SK-N-SH (cell line): ENCODE results near the gene TSPAN14. TPM values are rescaled to one million over a fixed set of nuclear protein-coding genes. Genes with fewer than 3 reads are reported as not detected.

ENCODE experiments used
- CTCF ChIA-PET: fragments of 300-600, 350-600 bp; formaldehyde crosslinking; extraction: SDS; loops from one replicate; lab custom pipeline; 2021; lab: Yijun Ruan, JAX
- POLR2A ChIA-PET: fragments of 350-600 bp; sonication (Branson Sonifier 250); formaldehyde crosslinking; extraction: SDS; loops from one replicate; lab custom pipeline; 2020; ENCODE audit warnings: antibody characterized with exemption, inconsistent platforms; lab: Yijun Ruan, JAX
- DNase-seq: peaks from one replicate; pipeline ENCODE4 v3.0.0; 2012
- H2AFZ ChIP-seq: fragments of 200-600 bp; sonication (generic); 2 replicates; pipeline ENCODE4 v1.8.1; 2016; ENCODE audit warnings: antibody characterized with exemption, mild to moderate bottlenecking, low read depth
- H3F3A ChIP-seq: fragments of 200-600 bp; sonication (generic); replicated peaks from 2 replicates; pipeline ENCODE3; 2016; ENCODE audit warnings: antibody characterized with exemption, mild to moderate bottlenecking; ENCODE audit not compliant: insufficient read depth
- H3K27ac ChIP-seq, 2 experiments: fragments of 200-500 bp in 1 of 2; fragments of 200-600 bp in 1 of 2; sonication (Bioruptor generic) in 1 of 2; sonication (generic), shearing (Covaris generic) in 1 of 2; 2 replicates each; pipeline versions ENCODE4 v1.5.1 to v1.6.1; 2014 to 2016; ENCODE audit warnings: low read depth in 2 of 2, inconsistent platforms in 1 of 2, low read length in 1 of 2, mild to moderate bottlenecking in 1 of 2, mixed read lengths in 1 of 2
- H3K27me3 ChIP-seq: fragments of 200-600 bp; sonication (generic), shearing (Covaris generic); 2 replicates; pipeline ENCODE4 v1.6.1; 2016; ENCODE audit warnings: mixed run types; ENCODE audit not compliant: insufficient read depth
- H3K36me3 ChIP-seq, 2 experiments: fragments of 200-500 bp in 1 of 2; fragments of 200-600 bp in 1 of 2; sonication (Bioruptor generic) in 1 of 2; sonication (generic) in 1 of 2; replicated peaks in 1 of 2; 2 replicates each; pipeline versions ENCODE3 to v1.5.1; 2014 to 2016; ENCODE audit warnings: low read length in 1 of 2, mild to moderate bottlenecking in 1 of 2; ENCODE audit not compliant: insufficient read depth in 2 of 2, control insufficient read depth in 1 of 2
- H3K4me1 ChIP-seq, 2 experiments: fragments of 200-500 bp in 1 of 2; fragments of 200-600 bp in 1 of 2; sonication (Bioruptor generic) in 1 of 2; sonication (generic), shearing (Covaris generic) in 1 of 2; 2 replicates each; pipeline versions ENCODE4 v1.5.1 to v1.6.1; 2014 to 2016; ENCODE audit warnings: low read depth in 1 of 2, low read length in 1 of 2, mixed run types in 1 of 2; ENCODE audit not compliant: insufficient read depth in 2 of 2, control insufficient read depth in 1 of 2
- H3K4me2 ChIP-seq: fragments of 200-600 bp; sonication (generic), shearing (Covaris generic); 2 replicates; pipeline ENCODE4 v1.6.1; 2017; ENCODE audit warnings: mixed run types
- H3K4me3 ChIP-seq, 2 experiments: fragments of 200-500 bp in 1 of 2; fragments of 200-600 bp in 1 of 2; sonication (Bioruptor generic) in 1 of 2; sonication (generic), shearing (Covaris generic) in 1 of 2; 2 replicates each; pipeline versions ENCODE4 v1.5.1 to v1.8.1; 2014 to 2016; ENCODE audit warnings: low read depth in 2 of 2, inconsistent platforms in 1 of 2, low read length in 1 of 2, mild to moderate bottlenecking in 1 of 2, mixed read lengths in 1 of 2, moderate library complexity in 1 of 2
- H3K79me2 ChIP-seq: fragments of 200-600 bp; sonication (generic); 2 replicates; pipeline ENCODE4 v1.8.1; 2017; ENCODE audit warnings: mild to moderate bottlenecking; ENCODE audit not compliant: insufficient read depth
- H3K9ac ChIP-seq: fragments of 200-600 bp; sonication (generic); 2 replicates; pipeline ENCODE4 v1.6.1; 2017; ENCODE audit warnings: mixed run types
- H3K9me2 ChIP-seq: fragments of 200-600 bp; sonication (generic); 2 replicates; pipeline ENCODE4 v1.6.1; 2017; ENCODE audit warnings: mixed run types
- H3K9me3 ChIP-seq: fragments of 200-600 bp; sonication (generic); 2 replicates; pipeline ENCODE4 v1.6.1; 2017; ENCODE audit warnings: mixed run types, mild to moderate bottlenecking, moderate library complexity
- H4K20me1 ChIP-seq: fragments of 200-600 bp; sonication (generic); 2 replicates; pipeline ENCODE4 v1.6.1; 2017; ENCODE audit warnings: mild to moderate bottlenecking, mixed run types; ENCODE audit not compliant: insufficient read depth
- CHD2 ChIP-seq: fragments of 150-350 bp; IDR thresholded peaks from 2 replicates; pipeline ENCODE4 v1.6.1; 2018; ENCODE audit warnings: low read length; ENCODE audit not compliant: partially characterized antibody
- CTCF ChIP-seq: fragments of 200-600 bp; sonication (generic); IDR thresholded peaks from 2 replicates; pipeline ENCODE4 v1.6.1; 2017; ENCODE audit warnings: antibody characterized with exemption, mild to moderate bottlenecking, moderate library complexity
- ELF1 ChIP-seq: IDR thresholded peaks from 2 replicates; pipeline ENCODE4 v1.4.0; 2012
- EZH2phosphoT487 ChIP-seq: fragments of 200-600 bp; sonication (generic); IDR thresholded peaks from 2 replicates; pipeline ENCODE4 v1.6.1; 2017; ENCODE audit warnings: low read depth, mixed run types, mild to moderate bottlenecking, antibody characterized with exemption, moderate library complexity, borderline replicate concordance
- FOSL2 ChIP-seq: IDR thresholded peaks from 2 replicates; pipeline ENCODE4 v1.4.0; 2012; ENCODE audit warnings: low read depth, mild to moderate bottlenecking, moderate library complexity, borderline replicate concordance
- FOXM1 ChIP-seq: IDR thresholded peaks from 2 replicates; pipeline ENCODE4 v1.4.0; 2012; ENCODE audit warnings: low read depth, mild to moderate bottlenecking
- GABPA ChIP-seq: IDR thresholded peaks from 2 replicates; pipeline ENCODE4 v1.4.0; 2012; ENCODE audit warnings: low read depth, mild to moderate bottlenecking
- MAX ChIP-seq: IDR thresholded peaks from 2 replicates; pipeline ENCODE4 v1.4.0; 2012; ENCODE audit warnings: low read depth
- NRF1 ChIP-seq: IDR thresholded peaks from 2 replicates; pipeline ENCODE4 v1.6.1; 2012; ENCODE audit warnings: low read depth, mild to moderate bottlenecking, low read length
- POLR2AphosphoS5 ChIP-seq: IDR thresholded peaks from 2 replicates; pipeline ENCODE4 v1.6.1; 2012; ENCODE audit warnings: low read depth, low read length
- RAD21 ChIP-seq: IDR thresholded peaks from 2 replicates; pipeline ENCODE4 v1.6.1; 2012; ENCODE audit warnings: mild to moderate bottlenecking, low read length
- RFX5 ChIP-seq: IDR thresholded peaks from 2 replicates; pipeline ENCODE4 v1.6.1; 2012; ENCODE audit warnings: mild to moderate bottlenecking, improper control_type of control experiment, low read length
- SMC3 ChIP-seq: IDR thresholded peaks from 2 replicates; pipeline ENCODE4 v1.6.1; 2012; ENCODE audit warnings: low read depth, low read length, improper control_type of control experiment
- TAF1 ChIP-seq: IDR thresholded peaks from 2 replicates; pipeline ENCODE4 v1.6.1; 2012; ENCODE audit warnings: low read depth, mild to moderate bottlenecking, low read length, moderate library complexity, borderline replicate concordance
- TCF12 ChIP-seq: IDR thresholded peaks from 2 replicates; pipeline ENCODE4 v1.4.0; 2012
- TEAD4 ChIP-seq: IDR thresholded peaks from 2 replicates; pipeline ENCODE4 v1.4.0; 2012; ENCODE audit warnings: mild to moderate bottlenecking, borderline replicate concordance; ENCODE audit not compliant: insufficient read depth
- USF1 ChIP-seq: IDR thresholded peaks from 2 replicates; pipeline ENCODE4 v1.4.0; 2012; ENCODE audit warnings: low read depth, borderline replicate concordance
- USF2 ChIP-seq: fragments of 150-350 bp; IDR thresholded peaks from 2 replicates; pipeline ENCODE4 v1.6.1; 2017; ENCODE audit warnings: antibody characterized with exemption, low read length, low read depth, borderline replicate concordance
- YY1 ChIP-seq: IDR thresholded peaks from 2 replicates; pipeline ENCODE4 v1.4.0; 2012; ENCODE audit warnings: low read depth, mild to moderate bottlenecking
- ZBTB33 ChIP-seq: IDR thresholded peaks from 2 replicates; pipeline ENCODE4 v1.4.0; 2012; ENCODE audit warnings: low read depth, borderline replicate concordance
- WGBS: methylation state at CpG from one replicate; pipeline ENCODE4 v1.1.6; 2017; ENCODE audit warnings: low lambda C conversion rate; 5-methylcytosine and 5-hydroxymethylcytosine counted together
- polyA plus RNA-seq, 3 experiments: library from polyadenylated mRNA; depleted of rRNA; stranded (reverse); fragments of >200 nt; gene quantifications; 2 replicates each; pipeline ENCODE4 v1.2.3, GENCODE V29; 2012

Gene TSPAN14
- polyA plus RNA-seq, 1 of the 3 experiments (the other 2 are of a cell fraction): 78.1 TPM

- Histone ChIP-seq H3K4me1 (no peaks in the 10 kb centered on the region), H3K27ac (no peak overlapping the region), H3K36me3 (no peaks in the 10 kb centered on the region), H3F3A (no peaks in the 10 kb centered on the region), H3K27me3 (no peaks in the 10 kb centered on the region), H4K20me1 (no peaks in the 10 kb centered on the region), H3K9me3 (no peaks in the 10 kb centered on the region), H3K4me2 (no peak overlapping the region), H3K4me3 (no peak overlapping the region), H3K9ac (no peak overlapping the region), H3K79me2 (no peaks in the 10 kb centered on the region), H3K9me2 (no peaks in the 10 kb centered on the region)
- CTCF ChIA-PET: interaction anchor here (0.6 to 1.4 kb wide), 3 partner anchors 8 to 161 kb away, joined by 3 read pairs; no protein-coding TSS in a partner anchor
- DNase-seq: no peak
- WGBS: 53% methylated on average over 2 of the region's 2 CpGs
- TF ChIP-seq USF2: no peak
- TF ChIP-seq RFX5: no peak
- TF ChIP-seq MAX: no peak
- no peak for TF ChIP-seq EZH2phosphoT487
- no peak for TF ChIP-seq POLR2AphosphoS5
- TF ChIP-seq NRF1: no peak
- TF ChIP-seq RAD21: no peak
- TF ChIP-seq, all 33 proteins: peak for 0
- POLR2A ChIA-PET: no interaction called here
- no peak overlapping the region for H2AFZ ChIP-seq
Observed at GRCh38 chr10:80530816-80531215, 76.7 kb downstream of the TSPAN14 start.

- 100% methylated on average over 1 of the region's 4 CpGs for WGBS
- peaks cover 0 to 11% of the 10 kb centered on the region in 2 experiments; a peak in 2 of 4 replicates for H3K4me1 ChIP-seq
- H3K27ac ChIP-seq: no peak overlapping the region
- no peaks in the 10 kb centered on the region for H3K79me2 ChIP-seq
- no peaks in the 10 kb centered on the region for H4K20me1 ChIP-seq
- H3K9ac ChIP-seq: no peak overlapping the region
- no peak for TF ChIP-seq FOSL2
- no peak for TF ChIP-seq FOXM1
- no peak for TF ChIP-seq EZH2phosphoT487
- no peak for TF ChIP-seq ZBTB33
- no peak for TF ChIP-seq CHD2
- no peak for TF ChIP-seq YY1
- no peak for TF ChIP-seq TCF12
- no peak for TF ChIP-seq TAF1
- no peak for TF ChIP-seq CTCF
- no peak for TF ChIP-seq USF1
- TF ChIP-seq ELF1: no peak
- TF ChIP-seq RFX5: no peak
- no peak for TF ChIP-seq RAD21
- TF ChIP-seq TEAD4: no peak
- no peak for TF ChIP-seq GABPA
- TF ChIP-seq SMC3: no peak
- CTCF ChIA-PET: interaction anchor here (0.7 kb wide), 1 partner anchor 89 kb away, joined by 3 read pairs; no protein-coding TSS in a partner anchor
- no peaks in the 10 kb centered on the region for H3K9me3 ChIP-seq
- H3K9me2 ChIP-seq: no peaks in the 10 kb centered on the region
- no peak overlapping the region for H2AFZ ChIP-seq
- DNase-seq: no peak
- no peaks in the 10 kb centered on the region for H3K36me3 ChIP-seq
- no peak overlapping the region for H3K4me2 ChIP-seq
- no peak overlapping the region for H3K4me3 ChIP-seq
- no peaks in the 10 kb centered on the region for H3K27me3 ChIP-seq
- POLR2A ChIA-PET: no interaction called here
- no peaks in the 10 kb centered on the region for H3F3A ChIP-seq
Observed at GRCh38 chr10:80532571-80532970, 78.5 kb downstream of the TSPAN14 start.
